SK-N-SH treated with all-trans-retinoic acid at 6 μM for 48 hours (cell line): Measurements from ENCODE around the gene RAB44.
A peak's percentile ranks its signal among the peaks of the same experiment; 100 is the strongest.
"Not testable (repeated sequence)": the region's sequence is repeated elsewhere in the genome, so short reads cannot be mapped to it uniquely, and the experiment has no call there.

Experiments used
- ATAC-seq: fragments of 200-7000 bp; cut with Tn5 transposase; 3 replicates; pipeline ENCODE4 v1.9.1; 2020; ENCODE audit warnings: mild to moderate bottlenecking, moderate library complexity
- ARNTL ChIP-seq: fragments of 450-650 bp; formaldehyde crosslinking; IDR thresholded peaks from 2 replicates; pipeline ENCODE4 v1.5.0; 2020; ENCODE audit warnings: low read depth, mild to moderate bottlenecking, moderate library complexity, borderline replicate concordance
- BACH2 ChIP-seq: fragments of 250-450 bp; sonication (Bioruptor Pico); IDR thresholded peaks from 2 replicates; pipeline ENCODE4 v1.9.0; 2021; ENCODE audit warnings: mild to moderate bottlenecking, borderline replicate concordance
- CREB5 ChIP-seq: fragments of 250-450 bp; sonication (Bioruptor Pico); IDR thresholded peaks from 2 replicates; pipeline ENCODE4 v1.5.1; 2020; ENCODE audit warnings: low read depth, mild to moderate bottlenecking, moderate library complexity
- CSDC2 ChIP-seq: fragments of 250-450 bp; sonication (Bioruptor Pico); IDR thresholded peaks from 2 replicates; pipeline ENCODE4 v1.5.0; 2020; ENCODE audit warnings: mild to moderate bottlenecking, moderate library complexity
- CSRNP3 ChIP-seq: fragments of 250-450 bp; sonication (Bioruptor Pico); IDR thresholded peaks from 2 replicates; pipeline ENCODE4 v1.5.1; 2021; ENCODE audit warnings: mild to moderate bottlenecking, moderate library complexity
- ESRRG ChIP-seq: fragments of 250-450 bp; sonication (Bioruptor Pico); IDR thresholded peaks from 2 replicates; pipeline ENCODE4 v1.6.1; 2021; ENCODE audit warnings: mild to moderate bottlenecking
- GLIS3 ChIP-seq: fragments of 250-450 bp; sonication (Bioruptor Pico); IDR thresholded peaks from 2 replicates; pipeline ENCODE4 v1.5.0; 2020; ENCODE audit warnings: mild to moderate bottlenecking, moderate library complexity
- ISL1 ChIP-seq: fragments of 250-450 bp; sonication (Bioruptor Pico); IDR thresholded peaks from 2 replicates; pipeline ENCODE4 v2.1.2; 2022; ENCODE audit warnings: mild to moderate bottlenecking, moderate library complexity
- OSR1 ChIP-seq: fragments of 250-450 bp; sonication (Bioruptor Pico); IDR thresholded peaks from 2 replicates; pipeline ENCODE4 v1.8.0; 2022; ENCODE audit warnings: moderate library complexity, mild to moderate bottlenecking, inconsistent platforms
- PPARA ChIP-seq: fragments of 250-450 bp; sonication (Bioruptor Pico); IDR thresholded peaks from 2 replicates; pipeline ENCODE4 v1.5.0; 2020; ENCODE audit warnings: mild to moderate bottlenecking, borderline replicate concordance
- RARB ChIP-seq: fragments of 250-450 bp; sonication (Bioruptor Pico); IDR thresholded peaks from 2 replicates; pipeline ENCODE4 v1.8.0; 2021; ENCODE audit warnings: mild to moderate bottlenecking, moderate library complexity
- SNAI2 ChIP-seq: fragments of 250-450 bp; sonication (Bioruptor Pico); IDR thresholded peaks from 2 replicates; pipeline ENCODE4 v1.5.0; 2020; ENCODE audit warnings: mild to moderate bottlenecking, moderate library complexity
- TCF4 ChIP-seq: fragments of 250-450 bp; sonication (Bioruptor Pico); IDR thresholded peaks from 2 replicates; pipeline ENCODE4 v1.8.0; 2021; ENCODE audit warnings: mild to moderate bottlenecking, moderate library complexity, borderline replicate concordance
- ZC3H10 ChIP-seq: fragments of 250-450 bp; sonication (Bioruptor Pico); IDR thresholded peaks from 2 replicates; pipeline ENCODE4 v1.5.1; 2021; ENCODE audit warnings: mild to moderate bottlenecking, moderate library complexity
- ZFP3 ChIP-seq: fragments of 250-450 bp; sonication (Bioruptor Pico); IDR thresholded peaks from 2 replicates; pipeline ENCODE4 v1.5.0; 2020; ENCODE audit warnings: mild to moderate bottlenecking, moderate library complexity
- ZFP30 ChIP-seq: fragments of 450-650 bp; formaldehyde crosslinking; IDR thresholded peaks from 2 replicates; pipeline ENCODE4 v1.5.0; 2022; ENCODE audit warnings: mild to moderate bottlenecking, moderate library complexity
- ZNF565 ChIP-seq: fragments of 450-650 bp; formaldehyde crosslinking; conservative IDR thresholded peaks from 2 replicates; pipeline ENCODE4 v1.5.0; 2020; ENCODE audit warnings: low read depth, mild to moderate bottlenecking, moderate library complexity
- ZNF70 ChIP-seq: fragments of 450-650 bp; formaldehyde crosslinking; IDR thresholded peaks from 2 replicates; pipeline ENCODE4 v1.5.0; 2020; ENCODE audit warnings: mild to moderate bottlenecking, moderate library complexity
- ZNF8 ChIP-seq: fragments of 450-650 bp; formaldehyde crosslinking; IDR thresholded peaks from 2 replicates; pipeline ENCODE4 v1.5.0; 2020; ENCODE audit warnings: mild to moderate bottlenecking, moderate library complexity
- TF ChIP-seq, protein P1 (sequence below): fragments of 250-450 bp; sonication (Bioruptor Pico); IDR thresholded peaks from 2 replicates; pipeline ENCODE4 v1.8.0; 2021; ENCODE audit warnings: low read depth, mild to moderate bottlenecking, moderate library complexity, borderline replicate concordance
- TF ChIP-seq, protein P2 (sequence below): fragments of 250-450 bp; sonication (Bioruptor Pico); IDR thresholded peaks from 2 replicates; pipeline ENCODE4 v1.5.0; 2020; ENCODE audit warnings: mild to moderate bottlenecking, moderate library complexity

The RAB44 gene

DNA sequence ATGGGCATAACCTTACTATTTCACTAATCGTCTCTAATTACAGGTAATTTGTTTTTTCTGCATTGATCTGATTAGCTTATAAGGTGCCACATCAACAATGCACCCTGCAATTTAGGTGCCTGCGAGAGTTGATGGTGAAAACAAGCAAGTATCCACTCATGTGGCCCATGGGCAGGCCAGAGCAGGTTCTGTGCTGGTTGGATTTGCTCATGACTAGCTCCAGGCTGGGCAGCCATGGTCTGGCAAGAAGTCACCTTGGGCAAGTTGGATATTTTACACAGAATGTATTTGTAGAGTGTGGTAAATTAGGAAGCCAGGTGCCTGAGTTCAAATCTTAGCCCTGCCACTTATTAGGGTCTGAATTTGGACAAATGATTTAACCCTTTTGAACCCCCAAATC lies 25.3 kb downstream of the RAB44 start:
- ATAC-seq = no peak

DNA sequence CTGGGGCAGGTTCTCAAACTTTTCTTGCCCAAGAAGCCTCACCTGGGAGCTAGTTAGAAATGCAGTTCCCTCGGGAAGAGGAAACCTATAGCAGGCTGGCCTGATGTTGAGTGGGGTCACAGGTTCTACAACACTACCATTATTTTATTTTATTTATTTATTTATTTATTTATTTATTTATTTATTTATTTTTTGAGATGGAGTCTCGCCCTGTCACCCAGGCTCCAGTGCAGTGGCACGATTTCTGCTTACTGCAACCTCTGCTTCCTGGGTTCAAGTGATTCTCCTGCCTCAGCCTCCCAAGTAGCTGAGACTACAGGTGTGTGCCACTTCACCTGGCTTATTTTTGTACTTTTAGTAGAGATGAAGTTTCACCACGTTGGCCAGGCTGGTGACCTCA lies 26.4 kb downstream of the RAB44 start:
- not testable (repeated sequence) for ATAC-seq

More for the DNA sequence above, 25.3 kb downstream of the RAB44 start:
- TF ChIP-seq ZNF565 (CRISPR knock-in tag) (no peak), ZC3H10 (CRISPR knock-in tag) (no peak), ARNTL (CRISPR knock-in tag) (no peak), ISL1 (CRISPR knock-in tag) (no peak), ZFP30 (no peak), ZFP3 (no peak), CSRNP3 (CRISPR knock-in tag) (no peak), ZNF70 (CRISPR knock-in tag) (no peak), BACH2 (CRISPR knock-in tag) (no peak), CSDC2 (CRISPR knock-in tag) (no peak), PPARA (CRISPR knock-in tag) (no peak), GLIS3 (CRISPR knock-in tag) (no peak), SNAI2 (no peak), OSR1 (CRISPR knock-in tag) (no peak), ESRRG (CRISPR knock-in tag) (no peak), CREB5 (no peak), TCF4 (CRISPR knock-in tag) (no peak), RARB (CRISPR knock-in tag) (no peak)
- TF ChIP-seq, protein P1, sequence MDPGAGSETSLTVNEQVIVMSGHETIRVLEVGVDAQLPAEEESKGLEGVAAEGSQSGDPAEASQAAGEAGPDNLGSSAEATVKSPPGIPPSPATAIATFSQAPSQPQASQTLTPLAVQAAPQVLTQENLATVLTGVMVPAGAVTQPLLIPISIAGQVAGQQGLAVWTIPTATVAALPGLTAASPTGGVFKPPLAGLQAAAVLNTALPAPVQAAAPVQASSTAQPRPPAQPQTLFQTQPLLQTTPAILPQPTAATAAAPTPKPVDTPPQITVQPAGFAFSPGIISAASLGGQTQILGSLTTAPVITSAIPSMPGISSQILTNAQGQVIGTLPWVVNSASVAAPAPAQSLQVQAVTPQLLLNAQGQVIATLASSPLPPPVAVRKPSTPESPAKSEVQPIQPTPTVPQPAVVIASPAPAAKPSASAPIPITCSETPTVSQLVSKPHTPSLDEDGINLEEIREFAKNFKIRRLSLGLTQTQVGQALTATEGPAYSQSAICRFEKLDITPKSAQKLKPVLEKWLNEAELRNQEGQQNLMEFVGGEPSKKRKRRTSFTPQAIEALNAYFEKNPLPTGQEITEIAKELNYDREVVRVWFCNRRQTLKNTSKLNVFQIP (CRISPR knock-in tag) = no peak
- TF ChIP-seq, protein P2, sequence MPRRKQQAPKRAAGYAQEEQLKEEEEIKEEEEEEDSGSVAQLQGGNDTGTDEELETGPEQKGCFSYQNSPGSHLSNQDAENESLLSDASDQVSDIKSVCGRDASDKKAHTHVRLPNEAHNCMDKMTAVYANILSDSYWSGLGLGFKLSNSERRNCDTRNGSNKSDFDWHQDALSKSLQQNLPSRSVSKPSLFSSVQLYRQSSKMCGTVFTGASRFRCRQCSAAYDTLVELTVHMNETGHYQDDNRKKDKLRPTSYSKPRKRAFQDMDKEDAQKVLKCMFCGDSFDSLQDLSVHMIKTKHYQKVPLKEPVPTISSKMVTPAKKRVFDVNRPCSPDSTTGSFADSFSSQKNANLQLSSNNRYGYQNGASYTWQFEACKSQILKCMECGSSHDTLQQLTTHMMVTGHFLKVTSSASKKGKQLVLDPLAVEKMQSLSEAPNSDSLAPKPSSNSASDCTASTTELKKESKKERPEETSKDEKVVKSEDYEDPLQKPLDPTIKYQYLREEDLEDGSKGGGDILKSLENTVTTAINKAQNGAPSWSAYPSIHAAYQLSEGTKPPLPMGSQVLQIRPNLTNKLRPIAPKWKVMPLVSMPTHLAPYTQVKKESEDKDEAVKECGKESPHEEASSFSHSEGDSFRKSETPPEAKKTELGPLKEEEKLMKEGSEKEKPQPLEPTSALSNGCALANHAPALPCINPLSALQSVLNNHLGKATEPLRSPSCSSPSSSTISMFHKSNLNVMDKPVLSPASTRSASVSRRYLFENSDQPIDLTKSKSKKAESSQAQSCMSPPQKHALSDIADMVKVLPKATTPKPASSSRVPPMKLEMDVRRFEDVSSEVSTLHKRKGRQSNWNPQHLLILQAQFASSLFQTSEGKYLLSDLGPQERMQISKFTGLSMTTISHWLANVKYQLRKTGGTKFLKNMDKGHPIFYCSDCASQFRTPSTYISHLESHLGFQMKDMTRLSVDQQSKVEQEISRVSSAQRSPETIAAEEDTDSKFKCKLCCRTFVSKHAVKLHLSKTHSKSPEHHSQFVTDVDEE (CRISPR knock-in tag) = no peak
- TF ChIP-seq, all 23 proteins: peak for 0

- TF ChIP-seq ARNTL (CRISPR knock-in tag) (no peak), GLIS3 (CRISPR knock-in tag) (no peak), ZC3H10 (CRISPR knock-in tag) (no peak), ZNF565 (CRISPR knock-in tag) (no peak), ZFP3 (no peak), TCF4 (CRISPR knock-in tag) (no peak), CREB5 (no peak), PPARA (CRISPR knock-in tag) (no peak), ZNF8 (CRISPR knock-in tag) (no peak), ESRRG (CRISPR knock-in tag) (no peak), CSRNP3 (CRISPR knock-in tag) (no peak), OSR1 (CRISPR knock-in tag) (no peak)
- TF ChIP-seq, protein P2 (CRISPR knock-in tag) = no peak
- peak; percentile 92 for ATAC-seq
Measured at GRCh38 chr6:36724514-36725390, 27.1 kb downstream of the RAB44 start.
